ENCODE measurements around the gene MARCO. TPM values are rescaled to one million over a fixed set of nuclear protein-coding genes. Genes with fewer than 3 reads are reported as not detected.

MARCO gene
- total and polyA plus RNA-seq, 2 of the 8 experiments (the other 6 are each of a cell fraction or from before 2014, with no cell fraction given) = not detected

DNA sequence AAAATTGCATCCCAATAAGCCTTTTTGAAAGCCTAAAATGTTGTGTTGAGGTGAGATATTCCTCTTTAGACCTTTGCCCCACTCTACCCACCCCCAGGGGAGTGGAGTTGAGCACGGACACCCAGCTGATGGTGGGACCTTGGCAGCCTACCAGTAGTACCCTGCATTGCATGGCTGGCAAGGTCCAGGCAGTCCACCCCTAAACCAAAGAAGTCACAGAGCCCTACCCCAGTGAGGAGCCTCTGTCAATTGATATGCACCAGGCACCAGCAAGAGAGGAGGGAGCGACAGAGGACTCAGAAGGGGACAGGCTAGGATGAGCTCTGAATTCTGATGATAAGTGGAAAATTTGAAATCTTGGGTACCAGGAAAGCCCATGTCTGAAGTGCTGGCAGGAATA, 38.6 kb downstream of the MARCO start (continued):
- no peak for TF ChIP-seq RXRA (IDR thresholded peaks at IDR 0.05; ENCODE audit: insufficient read depth, low read depth, low read length)

Data from H1 (cell line).